Large intestine (tissue), 3 donors: ENCODE results near the gene RBBP8NL. TPM values are rescaled to one million over a fixed set of nuclear protein-coding genes. Genes with fewer than 3 reads are reported as not detected.

Experiments
- DNase-seq, 2 donors: peaks; one replicate each; pipeline versions ENCODE4 v3.0.0 to v3.0.0-alpha.2; 2013
- H3K27ac ChIP-seq: one replicate; pipeline ENCODE4 v1.5.1; 2013; ENCODE audit warnings: low read length
- H3K27me3 ChIP-seq: 2 replicates; pipeline ENCODE4 v1.6.1; 2013; ENCODE audit warnings: low read length; ENCODE audit not compliant: control insufficient read depth, insufficient read depth
- H3K36me3 ChIP-seq: 2 replicates; pipeline ENCODE4 v1.6.1; 2013; ENCODE audit warnings: low read length; ENCODE audit not compliant: control insufficient read depth, insufficient read depth
- H3K4me1 ChIP-seq: one replicate; pipeline ENCODE4 v1.6.1; 2013; ENCODE audit warnings: low read length; ENCODE audit not compliant: control insufficient read depth, insufficient read depth
- H3K4me3 ChIP-seq: one replicate; pipeline ENCODE4 v1.5.1; 2013; ENCODE audit warnings: low read length
- H3K9me3 ChIP-seq: one replicate; pipeline ENCODE4 v1.6.1; 2013; ENCODE audit warnings: mild to moderate bottlenecking, low read depth, low read length, moderate library complexity; ENCODE audit not compliant: control insufficient read depth
- WGBS: methylation state at CpG from one replicate; pipeline ENCODE4 v1.1.5; 2013; ENCODE audit warnings: low lambda C conversion rate; ENCODE audit not compliant: insufficient coverage; 5-methylcytosine and 5-hydroxymethylcytosine counted together
- polyA plus RNA-seq: library from polyadenylated mRNA; unstranded; fragments of 120-200 nt; gene quantifications from one replicate; pipeline ENCODE4 v1.2.1, GENCODE V29; 2013

The RBBP8NL gene
- polyA plus RNA-seq, 1 donor = 9.6 TPM

- Histone ChIP-seq H3K36me3 (peaks cover 3% of the 10 kb centered on the region), H3K9me3 (peaks cover 6% of the 10 kb centered on the region), H3K4me1 (peaks cover 75% of the 10 kb centered on the region), H3K27me3 (no peaks in the 10 kb centered on the region), H3K4me3 (peak overlapping the region; percentile 57), H3K27ac (peak overlapping the region; percentile 98)
- WGBS = 80% methylated on average over 1 of the region's 22 CpGs
- DNase-seq = peak; percentile 98 to 99
Observed at GRCh38 chr20:62412194-62413024, 14.9 kb downstream of the RBBP8NL start.

GRCh38 chr20:62411479-62412193 is 15.7 kb downstream of the RBBP8NL start:
- Histone ChIP-seq H3K27ac (peak overlapping the region; percentile 98), H3K27me3 (no peaks in the 10 kb centered on the region), H3K36me3 (peaks cover 2% of the 10 kb centered on the region), H3K9me3 (peaks cover 7% of the 10 kb centered on the region), H3K4me1 (peaks cover 76% of the 10 kb centered on the region), H3K4me3 (peak overlapping the region; percentile 57)
- no CpG with 5 or more reads among the region's 24 CpGs for WGBS
- DNase-seq = peak in 1 of 2 donors; percentile 74

- Histone ChIP-seq H3K27me3 (no peaks in the 10 kb centered on the region), H3K4me1 (peaks cover 78% of the 10 kb centered on the region), H3K27ac (peak overlapping the region; percentile 98), H3K4me3 (peak overlapping the region; percentile 57), H3K9me3 (peaks cover 7% of the 10 kb centered on the region), H3K36me3 (no peaks in the 10 kb centered on the region)
- peak in 1 of 2 donors; percentile 54 for DNase-seq
- no CpG with 5 or more reads among the region's 19 CpGs for WGBS
Observed at GRCh38 chr20:62410746-62411478, 16.4 kb downstream of the RBBP8NL start.

GRCh38 chr20:62409931-62410745 is 17.2 kb downstream of the RBBP8NL start:
- H3K27me3 ChIP-seq = no peaks in the 10 kb centered on the region
- H3K36me3 ChIP-seq = no peaks in the 10 kb centered on the region
- peak in 1 of 2 donors; percentile 70 for DNase-seq
- no CpG with 5 or more reads among the region's 30 CpGs for WGBS
- H3K4me1 ChIP-seq = peaks cover 81% of the 10 kb centered on the region
- H3K4me3 ChIP-seq = peak overlapping the region; percentile 12
- peaks cover 3% of the 10 kb centered on the region for H3K9me3 ChIP-seq
- H3K27ac ChIP-seq = peak overlapping the region; percentile 98

- Histone ChIP-seq H3K27me3 (no peaks in the 10 kb centered on the region), H3K4me3 (no peak overlapping the region), H3K4me1 (peaks cover 72% of the 10 kb centered on the region), H3K27ac (peak overlapping the region; percentile 98), H3K9me3 (peaks cover 3% of the 10 kb centered on the region), H3K36me3 (no peaks in the 10 kb centered on the region)
- no CpG with 5 or more reads among the region's 12 CpGs for WGBS
- no peak for DNase-seq
Observed at GRCh38 chr20:62409086-62409853, 18.1 kb downstream of the RBBP8NL start.

GRCh38 chr20:62408640-62409039 is 18.7 kb downstream of the RBBP8NL start:
- no peaks in the 10 kb centered on the region for H3K27me3 ChIP-seq
- H3K4me1 ChIP-seq = peaks cover 66% of the 10 kb centered on the region
- peaks cover 3% of the 10 kb centered on the region for H3K9me3 ChIP-seq
- no peak for DNase-seq
- no CpG with 5 or more reads among the region's 12 CpGs for WGBS
- no peak overlapping the region for H3K27ac ChIP-seq
- no peak overlapping the region for H3K4me3 ChIP-seq
- H3K36me3 ChIP-seq = no peaks in the 10 kb centered on the region

GRCh38 chr20:62408055-62408454 is 19.3 kb downstream of the RBBP8NL start:
- WGBS = no CpG with 5 or more reads among the region's 15 CpGs
- Histone ChIP-seq H3K27ac (peak overlapping the region; percentile 79), H3K4me1 (peaks cover 60% of the 10 kb centered on the region), H3K4me3 (peak overlapping the region; percentile 54), H3K9me3 (peaks cover 3% of the 10 kb centered on the region), H3K36me3 (peaks cover under 1% of the 10 kb centered on the region), H3K27me3 (no peaks in the 10 kb centered on the region)
- DNase-seq = no peak

- Histone ChIP-seq H3K4me1 (peaks cover 56% of the 10 kb centered on the region), H3K4me3 (peak within 1 kb of the TSS; percentile 70), H3K27me3 (no peaks in the 10 kb centered on the region), H3K27ac (peak within 1 kb of the TSS; percentile 79), H3K9me3 (peaks cover 3% of the 10 kb centered on the region), H3K36me3 (peaks cover 6% of the 10 kb centered on the region)
- WGBS = no CpG with 5 or more reads among the region's 73 CpGs
- peak; percentile 95 to 97 for DNase-seq
Observed at GRCh38 chr20:62407221-62407992, 19.9 kb downstream of the RBBP8NL start, which contains the start of gene CABLES2. Gene CABLES2, minus strand, starts transcription at chr20:62407285. Its CDS starts 9 bp downstream, at chr20:62407276.
